ENCODE measurements around the gene TLCD2.
"Not testable (repeated sequence)": the region's sequence is repeated elsewhere in the genome, so short reads cannot be mapped to it uniquely, and the experiment has no call there.

TLCD2 gene

GRCh38 chr17:1684378-1685189 is 25.6 kb downstream of the TLCD2 start, which contains the start of gene PRPF8:
Gene PRPF8 (minus strand): TSS chr17:1684867. CDS start chr17:1684571, 296 bp downstream.
- peak; percentile 95 to 98 for DNase-seq

- DNase-seq: no peak
Observed at GRCh38 chr17:1683459-1683858, 26.7 kb downstream of the TLCD2 start.

GRCh38 chr17:1676401-1676800 is 33.8 kb downstream of the TLCD2 start:
- DNase-seq: no peak

GRCh38 chr17:1673041-1673785 is 37.0 kb downstream of the TLCD2 start:
- peak in 1 of 2 experiments; percentile 4 for DNase-seq

- DNase-seq: not testable (repeated sequence)
Observed at GRCh38 chr17:1663934-1664333, 46.2 kb downstream of the TLCD2 start.

- DNase-seq: no peak
Observed at GRCh38 chr17:1661045-1661444, 49.1 kb downstream of the TLCD2 start.

- no peak for DNase-seq
Observed at GRCh38 chr17:1658100-1658499, 52.1 kb downstream of the TLCD2 start.

GRCh38 chr17:1653735-1654134 is 56.4 kb downstream of the TLCD2 start:
- no peak for DNase-seq

GRCh38 chr17:1652794-1653193 is 57.4 kb downstream of the TLCD2 start:
- not testable (repeated sequence) for DNase-seq
